LNCaP clone FGC (cell line): Measurements from ENCODE around the gene PGM5.

ENCODE experiments used
- DNase-seq: peaks from one replicate; pipeline ENCODE4 v3.0.0-alpha.2; 2011; ENCODE audit warnings: low read depth
- H3K4me3 ChIP-seq: 2 replicates; pipeline ENCODE4 v1.5.1; 2011; ENCODE audit warnings: mild to moderate bottlenecking, low read depth, low read length, control low read depth
- TF ChIP-seq, protein P1 (sequence below): IDR thresholded peaks from 2 replicates; pipeline ENCODE4 v1.5.1; 2012; ENCODE audit warnings: mild to moderate bottlenecking; ENCODE audit not compliant: control insufficient read depth, insufficient read depth; ENCODE audit errors: extremely low read depth

PGM5 gene

DNA sequence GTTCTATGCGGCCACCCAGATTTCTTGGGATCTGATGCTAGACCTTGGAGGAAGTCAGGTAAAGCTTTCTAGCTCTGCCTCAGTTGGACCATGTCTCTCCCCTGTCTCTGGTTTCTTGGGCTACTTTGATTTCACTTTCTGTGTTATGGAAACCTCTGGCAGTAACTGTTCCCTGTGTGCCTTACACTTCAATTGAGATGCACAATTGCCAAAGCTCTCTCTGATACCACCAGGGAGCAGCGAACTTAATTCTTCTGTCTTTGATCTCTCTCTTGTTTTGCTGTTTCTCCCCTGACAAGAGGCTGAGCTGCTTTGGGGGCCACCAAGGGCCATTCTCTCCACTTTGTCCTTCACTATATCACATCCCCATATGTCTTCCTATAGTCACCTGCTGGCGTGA is 61.4 kb downstream of the PGM5 start:
- TF ChIP-seq, protein P1, sequence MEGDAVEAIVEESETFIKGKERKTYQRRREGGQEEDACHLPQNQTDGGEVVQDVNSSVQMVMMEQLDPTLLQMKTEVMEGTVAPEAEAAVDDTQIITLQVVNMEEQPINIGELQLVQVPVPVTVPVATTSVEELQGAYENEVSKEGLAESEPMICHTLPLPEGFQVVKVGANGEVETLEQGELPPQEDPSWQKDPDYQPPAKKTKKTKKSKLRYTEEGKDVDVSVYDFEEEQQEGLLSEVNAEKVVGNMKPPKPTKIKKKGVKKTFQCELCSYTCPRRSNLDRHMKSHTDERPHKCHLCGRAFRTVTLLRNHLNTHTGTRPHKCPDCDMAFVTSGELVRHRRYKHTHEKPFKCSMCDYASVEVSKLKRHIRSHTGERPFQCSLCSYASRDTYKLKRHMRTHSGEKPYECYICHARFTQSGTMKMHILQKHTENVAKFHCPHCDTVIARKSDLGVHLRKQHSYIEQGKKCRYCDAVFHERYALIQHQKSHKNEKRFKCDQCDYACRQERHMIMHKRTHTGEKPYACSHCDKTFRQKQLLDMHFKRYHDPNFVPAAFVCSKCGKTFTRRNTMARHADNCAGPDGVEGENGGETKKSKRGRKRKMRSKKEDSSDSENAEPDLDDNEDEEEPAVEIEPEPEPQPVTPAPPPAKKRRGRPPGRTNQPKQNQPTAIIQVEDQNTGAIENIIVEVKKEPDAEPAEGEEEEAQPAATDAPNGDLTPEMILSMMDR: no peak
- no peak overlapping the region for H3K4me3 ChIP-seq
- DNase-seq: no peak

DNA sequence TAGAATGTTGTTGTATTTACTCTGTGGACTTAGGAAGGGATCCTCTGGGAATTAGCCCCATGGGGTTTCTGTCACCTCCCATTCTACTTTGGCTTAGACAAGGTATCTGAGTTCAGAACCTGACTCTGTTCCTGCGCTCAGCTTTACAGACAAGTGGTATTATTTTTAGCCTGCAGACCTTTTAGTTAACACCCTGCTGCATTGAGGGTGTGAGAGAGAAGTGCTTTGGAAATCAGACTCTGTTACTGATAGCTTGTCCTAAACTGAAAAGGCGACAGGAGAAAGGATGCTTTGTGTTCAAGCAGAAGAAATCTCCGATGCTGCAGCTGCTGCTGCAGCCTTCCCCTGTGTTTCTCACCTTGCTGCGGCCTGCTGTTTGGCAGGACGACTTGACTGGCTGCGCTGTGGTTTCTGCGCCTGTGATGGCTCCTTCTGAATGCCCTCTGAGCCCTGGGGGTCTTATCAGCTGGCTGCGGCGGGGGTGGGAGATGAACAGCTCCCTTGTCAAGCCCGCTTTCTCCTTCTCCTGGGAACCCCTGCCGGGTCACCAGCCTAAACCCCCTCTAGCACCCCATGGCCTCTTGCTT is 61.9 kb downstream of the PGM5 start:
- DNase-seq: no peak
- TF ChIP-seq, protein P1: no peak
- no peak overlapping the region for H3K4me3 ChIP-seq

DNA sequence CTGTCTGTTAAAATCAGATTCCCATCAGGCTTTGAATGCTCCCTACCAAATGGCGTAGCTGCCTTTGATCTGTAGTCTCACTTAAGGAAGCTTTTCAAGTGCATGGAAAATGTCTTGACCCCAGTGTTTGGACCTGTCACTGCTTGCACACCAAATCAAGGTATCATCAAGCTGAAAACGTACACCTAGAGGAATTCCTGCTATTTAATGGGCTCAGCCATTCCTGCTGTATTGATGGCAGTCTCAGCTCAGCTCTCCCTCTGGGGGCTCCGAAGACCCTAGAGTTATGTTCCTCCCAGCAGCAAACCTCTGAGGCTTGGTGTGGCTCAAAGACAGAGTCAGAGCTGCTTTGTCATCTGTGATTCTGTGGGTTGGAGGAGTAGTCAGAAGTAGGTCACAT is 63.5 kb downstream of the PGM5 start:
- no peak for DNase-seq
- H3K4me3 ChIP-seq: no peak overlapping the region
- TF ChIP-seq, protein P1: no peak

DNA sequence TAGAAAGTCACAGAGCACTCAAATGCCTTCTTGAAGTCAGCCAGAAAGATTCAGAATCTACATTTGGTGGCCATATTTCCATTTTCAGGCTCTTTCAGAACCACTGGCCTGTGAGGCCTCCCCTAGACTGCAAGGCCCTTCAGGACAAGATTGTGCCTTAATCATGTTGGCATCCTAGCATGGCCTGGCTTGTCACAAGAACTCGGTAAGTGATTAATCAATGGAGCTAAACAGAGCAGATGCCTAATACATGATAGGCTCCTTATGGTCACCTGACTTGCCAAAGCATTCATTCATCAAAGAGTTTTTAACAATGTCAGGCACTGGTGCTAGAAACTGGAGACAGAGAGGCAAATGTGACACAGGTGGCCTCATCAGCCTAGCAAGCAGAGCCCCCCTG is 70.3 kb downstream of the PGM5 start:
- TF ChIP-seq, protein P1: no peak
- no peak overlapping the region for H3K4me3 ChIP-seq
- no peak for DNase-seq

DNA sequence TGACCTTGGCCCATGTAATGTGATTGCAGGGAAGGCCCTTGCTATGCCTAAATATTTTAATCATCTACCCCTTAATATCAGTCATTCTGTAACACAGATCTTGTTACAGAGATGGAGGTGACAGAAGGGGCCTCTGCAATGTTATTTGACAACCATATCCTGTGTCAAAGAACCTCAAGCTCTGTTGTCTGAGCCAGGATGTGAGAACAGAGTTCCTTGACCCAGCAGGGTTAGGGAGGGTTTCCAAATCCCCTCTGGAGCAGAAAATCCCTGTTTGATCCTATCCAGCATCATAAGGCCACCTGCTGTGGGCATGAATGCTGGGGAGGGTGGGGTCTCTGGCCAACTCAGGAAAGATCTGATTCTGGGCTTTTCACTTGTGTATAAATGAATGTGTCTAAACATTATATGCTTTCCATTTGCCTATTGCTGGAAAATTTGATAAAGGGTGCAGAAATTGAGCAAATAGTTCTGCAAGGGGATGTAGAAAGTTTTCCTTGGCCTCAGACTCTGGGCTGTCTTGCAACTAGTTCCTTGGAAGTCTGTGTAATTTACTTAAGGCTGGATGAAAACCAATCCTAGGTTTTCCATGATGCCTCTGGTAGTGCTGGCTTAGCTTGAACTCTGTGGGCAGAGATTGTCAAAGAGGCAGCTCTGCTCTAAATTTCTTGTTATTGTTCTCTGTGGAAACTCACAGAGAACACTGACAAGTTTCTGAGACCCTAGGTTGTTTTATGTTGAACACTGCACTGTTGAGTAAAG is 71.0 kb downstream of the PGM5 start:
- H3K4me3 ChIP-seq: no peak overlapping the region
- no peak for DNase-seq
- TF ChIP-seq, protein P1: no peak

DNA sequence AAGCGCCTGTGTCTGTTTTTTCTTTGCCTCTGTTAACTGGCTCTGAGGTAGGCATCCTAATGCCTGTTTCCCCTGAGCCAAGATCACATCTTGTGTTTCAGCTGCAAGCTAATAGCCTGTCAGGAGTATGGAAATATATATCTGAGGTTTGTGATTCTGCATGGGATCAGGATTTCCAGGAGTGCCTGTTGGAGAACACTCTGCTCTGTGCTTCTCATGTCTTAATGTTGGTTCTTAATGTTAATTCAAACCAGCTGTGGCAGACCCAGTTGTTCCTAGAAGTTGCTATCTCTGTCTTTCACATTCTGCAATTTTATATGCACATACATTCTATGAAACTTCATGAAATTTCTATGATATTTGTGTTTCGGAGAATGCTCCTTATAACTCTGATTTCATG is 72.1 kb downstream of the PGM5 start:
- no peak for DNase-seq
- no peak overlapping the region for H3K4me3 ChIP-seq
- TF ChIP-seq, protein P1: no peak
